ENCODE measurements around the gene CDHR4. TPM values are rescaled to one million over a fixed set of nuclear protein-coding genes. Genes with fewer than 3 reads are reported as not detected.

CDHR4 gene
- total and polyA plus RNA-seq, 2 of the 8 experiments (the other 6 are each of a cell fraction or from before 2014, with no cell fraction given), result 0.50 to 0.60 TPM

DNA sequence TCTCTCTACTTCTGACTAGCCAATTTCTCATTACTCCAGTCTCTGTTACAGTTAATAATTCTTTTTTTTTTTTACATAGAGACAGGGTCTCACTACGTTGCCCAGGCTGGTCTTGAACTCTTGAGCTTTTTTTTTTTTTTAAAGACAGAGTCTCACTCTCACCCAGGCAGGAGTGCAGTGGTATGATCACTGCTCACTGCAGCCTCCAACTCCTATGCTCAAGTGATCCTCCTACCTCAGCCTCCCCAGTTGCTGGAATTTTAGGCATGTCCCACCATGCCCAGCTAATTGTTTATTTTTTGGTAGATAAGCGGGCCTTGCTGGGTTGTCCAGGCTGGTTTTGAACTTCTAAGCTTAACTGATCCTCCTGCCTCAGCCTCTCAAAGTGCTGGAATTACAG lies 27.0 kb downstream of the CDHR4 start:
- no peak overlapping the region for H2BK120ac ChIP-seq (replicated peaks; ENCODE audit: low read depth, low read length)
- H4K5ac ChIP-seq (ENCODE audit: insufficient read length, low read depth, low read length), result no peak overlapping the region
- H3K14ac ChIP-seq (ENCODE audit: insufficient read length), result no peak overlapping the region
- H3K79me1 ChIP-seq (ENCODE audit: low read depth, low read length), result peaks cover 8% of the 10 kb centered on the region
- no peaks in the 10 kb centered on the region for H3K9me3 ChIP-seq (ENCODE audit: insufficient read depth in 2 of 2, low read depth in 1 of 2, low read length in 1 of 2)
- 100% methylated on average over 1 of the region's 2 CpGs; no CpG with 5 or more reads in 1 of the 2 experiments for WGBS, 2 experiments (ENCODE audit: extremely low coverage in 1 of 2, insufficient coverage in 1 of 2, insufficient read length in 1 of 2, insufficient replicate concordance in 2 of 2, low coverage in 1 of 2, low lambda C conversion rate in 2 of 2, missing lambda C conversion rate in 1 of 2)
- H3K56ac ChIP-seq (replicated peaks; ENCODE audit: insufficient read length, low read depth, low read length), result no peak overlapping the region
- H2BK20ac ChIP-seq (ENCODE audit: low read length), result no peak overlapping the region
- no peak overlapping the region for H3K27ac ChIP-seq (ENCODE audit: low read depth, low read length)
- CTCF ChIA-PET (ENCODE audit: partially characterized antibody), result interaction anchor here (1.5 kb wide), 1 partner anchor 67 kb away, joined by 3 read pairs; no protein-coding TSS in a partner anchor
- no peaks in the 10 kb centered on the region; the same call in 1 of the 2 replicates for H3K23me2 ChIP-seq (ENCODE audit: low read depth, low read length)
- H2AK5ac ChIP-seq (ENCODE audit: low read depth, low read length), result no peak overlapping the region
- DNase-seq (ENCODE audit: low read depth in 1 of 2, low spot score in 2 of 2), result no peak
- H3K23ac ChIP-seq (ENCODE audit: insufficient read length), result no peak overlapping the region
- no peak overlapping the region for H4K91ac ChIP-seq (replicated peaks; ENCODE audit: insufficient read length, low read length)
- no peak overlapping the region for H3K18ac ChIP-seq (ENCODE audit: extremely low read depth, low read length)
- H3K4me3 ChIP-seq (ENCODE audit: extremely low read depth in 1 of 4, insufficient read depth in 2 of 4, low read depth in 3 of 4, low read length in 4 of 4), result no peak overlapping the region
- no peak overlapping the region for H2BK15ac ChIP-seq (ENCODE audit: low read length)
- H4K8ac ChIP-seq (ENCODE audit: extremely low read depth, insufficient read depth, low read length), result no peak overlapping the region
- peaks cover 0 to 3% (median 0%) of the 10 kb centered on the region in 4 experiments; a peak in 2 of 8 replicates for H3K36me3 ChIP-seq (ENCODE audit: control insufficient read depth in 2 of 4, insufficient read depth in 4 of 4, low read length in 3 of 4)
- H3K79me2 ChIP-seq (ENCODE audit: control insufficient read depth in 1 of 2, insufficient read depth in 2 of 2, low read length in 2 of 2), result peaks cover 6 to 83% of the 10 kb centered on the region in 2 experiments; a peak in 2 of 4 replicates
- no peak overlapping the region for H2BK5ac ChIP-seq (ENCODE audit: low read depth, low read length)
- H3K9ac ChIP-seq (replicated peaks in 1 of 4; ENCODE audit: extremely low read depth in 1 of 4, low read depth in 3 of 4, low read length in 3 of 4), result no peak overlapping the region
- H2BK12ac ChIP-seq (ENCODE audit: low read depth, low read length), result no peak overlapping the region
- POLR2A ChIA-PET (ENCODE audit: partially characterized antibody), result interaction anchor here (0.6 to 2.8 kb wide), 4 partner anchors 13 to 521 kb away, joined by 3 to 7 read pairs (median 3); partner anchors contain the start of gene IP6K1
- no peaks in the 10 kb centered on the region for H3K27me3 ChIP-seq (replicated peaks in 1 of 4; ENCODE audit: control insufficient read depth in 3 of 4, extremely low read depth in 1 of 4, insufficient read depth in 3 of 4, low read length in 3 of 4)
- no peaks in the 10 kb centered on the region for H3K4me1 ChIP-seq (replicated peaks in 1 of 4; ENCODE audit: control insufficient read depth in 3 of 4, insufficient read depth in 4 of 4, low read length in 3 of 4)
- FAIRE-seq, result no peak
- H4K20me1 ChIP-seq (replicated peaks in 1 of 2; ENCODE audit: control insufficient read depth in 1 of 2, insufficient read depth in 2 of 2, low read length in 2 of 2), result peaks cover 0 to 2% of the 10 kb centered on the region in 2 experiments
- no peak overlapping the region for H3K4ac ChIP-seq (replicated peaks; ENCODE audit: insufficient read length, low read depth, low read length)
- H2AFZ ChIP-seq (ENCODE audit: low read length), result no peak overlapping the region
- H3K4me2 ChIP-seq (ENCODE audit: insufficient read depth in 1 of 2, low read depth in 2 of 2, low read length in 2 of 2), result no peak overlapping the region
- TF ChIP-seq CREB1 (IDR thresholded peaks at IDR 0.05) (no peak), SIN3A (conservative IDR thresholded peaks at IDR 0.05 in 1 of 2, IDR thresholded peaks at IDR 0.05 in 1 of 2; ENCODE audit: low read depth in 1 of 2, low read length in 2 of 2) (no peak), BRCA1 (IDR thresholded peaks at IDR 0.05; ENCODE audit: low read depth, low read length) (no peak), SP4 (IDR thresholded peaks at IDR 0.05; ENCODE audit: low read length) (no peak), TBP (IDR thresholded peaks at IDR 0.05; ENCODE audit: low read depth, low read length) (no peak), POLR2A (IDR thresholded peaks at IDR 0.05; ENCODE audit: control extremely low read depth in 1 of 2, low read depth in 2 of 2, low read length in 2 of 2) (no peak)
